Fibroblast of skin of left biceps (primary cell): ENCODE results near the gene PCDHGA3.
"Not testable (repeated sequence)": the region's sequence is repeated elsewhere in the genome, so short reads cannot be mapped to it uniquely, and the experiment has no call there.

Experiments used
- DNase-seq, 2 experiments: peaks; one replicate each; pipeline ENCODE4 v3.0.0-alpha.2; 2013; ENCODE audit warnings: low read depth in 2 of 2

The PCDHGA3 gene

GRCh38 chr5:141343242-141343952, at the start of gene PCDHGA3:
Gene PCDHGA3, plus strand, starts transcription at chr5:141343829. Its CDS starts 205 bp downstream, at chr5:141344034.
- no peak for DNase-seq

DNA sequence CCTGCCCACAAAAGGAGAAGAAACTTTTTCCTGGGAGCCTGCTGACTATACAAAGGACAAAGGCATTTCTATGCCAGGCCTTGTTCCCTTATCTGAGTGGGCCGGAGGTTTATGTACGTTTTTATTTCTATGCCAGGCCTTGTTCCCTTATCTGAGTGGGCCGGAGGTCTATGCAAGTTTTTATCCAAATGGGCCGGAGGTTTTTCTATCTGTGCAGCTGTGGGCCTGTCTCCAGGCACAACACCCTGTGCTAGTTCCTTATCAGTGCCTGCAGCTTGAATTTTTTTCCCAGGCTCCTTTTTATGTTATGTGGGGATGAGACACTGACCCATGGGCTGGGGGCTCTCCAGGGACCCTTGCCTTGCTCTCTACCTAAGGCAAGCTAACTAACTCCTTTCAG, 45.3 kb upstream of the PCDHGA3 start:
- no peak for DNase-seq

- DNase-seq, result no peak
These were observed 39.9 kb upstream of the PCDHGA3 start, which contains the start of gene SLC25A2 for GRCh38 chr5:141303756-141304155. Gene SLC25A2, minus strand, starts transcription at chr5:141304049. Its CDS starts 184 bp downstream, at chr5:141303865.

GRCh38 chr5:141306630-141307029, 37.0 kb upstream of the PCDHGA3 start:
- DNase-seq, result no peak

DNA sequence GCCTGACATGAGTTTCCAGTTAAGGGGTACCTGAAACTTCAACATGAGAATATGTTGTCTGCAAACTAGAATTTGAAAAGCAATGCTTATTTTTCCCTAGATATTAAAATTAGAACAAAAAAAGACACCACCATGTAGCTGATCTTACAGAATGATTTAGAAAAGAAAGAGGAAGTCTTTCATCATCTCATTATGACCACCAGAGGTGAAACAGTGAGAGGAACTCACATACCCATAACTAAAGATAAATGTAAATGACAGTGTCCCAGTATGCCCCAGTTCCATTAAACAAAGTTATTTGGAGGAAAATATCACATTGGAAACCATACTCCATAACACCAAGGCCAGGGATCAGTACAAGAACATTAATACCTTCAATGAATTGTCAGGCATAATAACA, 29.9 kb upstream of the PCDHGA3 start:
- no peak for DNase-seq

GRCh38 chr5:141316963-141317362, 26.7 kb upstream of the PCDHGA3 start:
- not testable (repeated sequence) for DNase-seq

DNA sequence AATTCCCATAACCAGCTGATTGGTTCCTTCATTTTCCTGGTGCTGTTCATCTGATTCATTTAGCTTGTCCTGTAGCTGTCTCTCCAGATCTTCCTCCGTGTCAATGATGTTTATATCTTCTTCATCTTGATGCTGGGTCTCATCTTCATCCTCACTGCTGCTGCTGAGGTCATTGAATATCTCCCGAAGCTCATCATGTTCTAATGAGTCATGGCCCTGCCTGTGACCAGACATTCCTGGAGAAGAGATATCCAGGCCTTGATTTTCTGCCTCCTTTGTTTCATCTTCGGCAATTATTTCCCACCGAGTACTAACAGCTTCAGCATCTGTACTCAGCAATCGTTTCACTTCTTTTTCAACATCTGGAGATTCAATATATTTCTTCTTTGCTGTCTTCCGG, 24.4 kb upstream of the PCDHGA3 start:
- DNase-seq, result no peak

- DNase-seq, result no peak
These were observed 23.9 kb upstream of the PCDHGA3 start for GRCh38 chr5:141319699-141320098.

DNA sequence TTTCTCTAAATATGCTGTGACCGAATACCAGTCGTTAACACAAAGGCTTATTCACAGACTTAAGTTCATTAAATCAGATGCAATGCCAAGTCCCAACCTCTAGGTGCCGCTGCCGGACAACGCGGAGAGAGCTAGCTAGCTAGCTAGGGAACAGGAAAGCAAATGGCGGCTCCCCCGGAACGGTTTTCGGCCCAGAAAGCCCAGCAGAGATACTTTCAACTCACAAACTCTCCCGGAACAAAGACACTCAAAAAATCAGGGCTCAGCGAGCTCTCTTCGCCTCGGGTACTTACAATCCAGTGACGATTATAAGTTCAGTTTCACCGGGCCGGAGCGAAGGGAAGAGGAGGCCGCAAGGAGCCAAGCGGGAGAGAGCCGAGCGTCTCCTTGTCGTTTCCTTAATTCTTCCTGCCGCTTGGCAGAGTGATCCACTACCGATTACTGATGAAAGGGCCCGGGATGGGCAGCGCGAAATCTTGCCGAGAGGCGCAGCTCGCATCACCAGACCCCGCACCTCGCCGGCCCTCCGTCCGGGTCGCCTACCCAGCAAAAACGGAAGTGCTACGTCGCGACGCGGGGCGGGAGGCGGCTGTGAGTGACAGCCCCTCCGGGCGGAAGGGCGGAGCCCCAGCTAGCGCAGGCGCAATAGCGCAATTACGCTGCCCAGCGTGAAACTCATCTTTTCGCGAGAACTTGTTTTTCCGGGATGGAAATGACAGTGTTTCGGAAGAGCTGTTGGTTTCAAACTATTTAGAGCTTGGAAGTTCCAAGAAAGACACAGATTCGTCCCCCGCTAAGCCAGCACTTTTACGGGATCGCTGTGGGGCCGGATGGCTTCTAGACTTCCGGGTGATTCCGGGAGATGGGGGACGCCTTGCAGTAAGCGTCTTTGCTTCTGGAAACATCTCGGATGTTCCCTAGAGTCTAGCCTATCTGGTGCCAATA, 23.1 kb upstream of the PCDHGA3 start, which contains the start of gene TAF7:
TAF7 (minus strand) TSS at position 560 of the 945 bp plus-strand sequence. CDS start 740 bp downstream, outside the sequence.
- peak; percentile 79 to 81 for DNase-seq

DNA sequence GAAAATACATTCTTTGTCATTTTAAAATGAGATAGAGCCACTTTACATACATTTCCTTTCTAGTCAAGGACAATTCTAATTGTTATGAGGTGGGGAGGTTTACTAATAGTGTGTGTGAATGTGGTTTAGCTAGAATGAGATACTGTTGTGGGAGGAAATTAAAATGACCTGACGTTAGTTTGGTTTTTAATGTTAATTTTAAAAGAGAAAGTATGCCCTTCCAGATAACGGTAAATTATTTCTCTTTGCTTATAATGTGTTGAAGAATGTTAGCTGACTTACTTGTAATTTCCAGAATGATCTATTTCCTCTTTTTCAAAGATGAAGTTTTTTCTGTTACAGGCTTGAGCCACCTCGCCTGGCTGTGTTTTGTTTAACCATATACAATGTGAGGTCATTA, 21.4 kb upstream of the PCDHGA3 start:
- no peak for DNase-seq

DNA sequence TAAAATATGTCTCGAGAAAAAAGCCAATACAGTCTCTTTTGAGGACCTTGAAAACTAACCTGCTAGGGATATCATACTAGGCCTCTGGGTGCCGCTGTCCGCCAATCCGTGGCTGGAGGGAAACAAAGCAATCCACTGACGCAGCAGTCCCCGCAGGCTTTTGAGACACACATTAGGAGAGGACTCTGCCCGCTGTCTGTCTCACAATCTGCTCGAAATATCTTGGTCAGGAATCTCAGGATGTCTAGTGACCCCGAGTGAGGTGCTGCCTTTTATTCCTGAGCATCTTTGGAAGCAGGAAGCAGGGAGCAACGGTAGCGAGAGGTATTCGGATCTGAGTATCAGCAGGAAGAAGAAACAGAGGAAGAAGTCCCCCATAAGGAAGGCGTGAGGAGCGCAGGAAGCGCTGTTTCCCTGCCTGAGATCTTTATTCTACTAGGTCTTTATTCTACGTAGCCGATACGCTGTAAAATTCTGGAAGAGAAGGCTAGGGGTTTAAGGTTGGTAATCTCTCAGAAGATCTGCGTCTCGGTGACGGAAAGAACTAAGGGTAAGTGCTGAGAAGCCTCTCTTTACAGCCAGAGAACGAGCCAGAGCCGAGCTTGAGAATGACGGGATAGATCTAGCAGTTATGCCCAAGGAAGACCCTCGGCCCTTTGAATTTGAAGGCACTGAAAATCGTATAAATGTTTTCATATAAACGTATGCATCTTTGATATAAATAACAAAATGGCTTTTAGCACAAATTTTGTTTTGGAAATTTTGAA, 17.4 kb upstream of the PCDHGA3 start:
- DNase-seq, result no peak

DNA sequence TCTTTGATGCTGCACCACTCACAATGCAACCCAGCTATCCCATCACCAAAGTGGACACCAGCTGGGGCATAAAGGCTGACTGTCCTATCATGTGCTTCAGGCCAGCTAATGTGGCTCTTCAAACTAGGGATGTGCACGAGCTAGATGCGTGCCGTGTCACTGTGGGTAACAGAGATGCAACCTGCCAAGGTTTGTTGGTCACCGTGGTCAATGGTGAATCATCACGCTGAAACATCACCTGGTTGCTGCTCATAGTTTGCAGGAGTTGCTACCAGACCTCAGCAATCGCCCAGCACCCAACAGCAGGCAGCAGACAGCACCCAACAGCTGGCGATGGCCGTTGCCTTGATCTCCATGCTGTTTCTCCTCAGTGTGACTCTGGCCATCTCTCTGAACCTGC, 15.4 kb upstream of the PCDHGA3 start:
- DNase-seq, result no peak

DNA sequence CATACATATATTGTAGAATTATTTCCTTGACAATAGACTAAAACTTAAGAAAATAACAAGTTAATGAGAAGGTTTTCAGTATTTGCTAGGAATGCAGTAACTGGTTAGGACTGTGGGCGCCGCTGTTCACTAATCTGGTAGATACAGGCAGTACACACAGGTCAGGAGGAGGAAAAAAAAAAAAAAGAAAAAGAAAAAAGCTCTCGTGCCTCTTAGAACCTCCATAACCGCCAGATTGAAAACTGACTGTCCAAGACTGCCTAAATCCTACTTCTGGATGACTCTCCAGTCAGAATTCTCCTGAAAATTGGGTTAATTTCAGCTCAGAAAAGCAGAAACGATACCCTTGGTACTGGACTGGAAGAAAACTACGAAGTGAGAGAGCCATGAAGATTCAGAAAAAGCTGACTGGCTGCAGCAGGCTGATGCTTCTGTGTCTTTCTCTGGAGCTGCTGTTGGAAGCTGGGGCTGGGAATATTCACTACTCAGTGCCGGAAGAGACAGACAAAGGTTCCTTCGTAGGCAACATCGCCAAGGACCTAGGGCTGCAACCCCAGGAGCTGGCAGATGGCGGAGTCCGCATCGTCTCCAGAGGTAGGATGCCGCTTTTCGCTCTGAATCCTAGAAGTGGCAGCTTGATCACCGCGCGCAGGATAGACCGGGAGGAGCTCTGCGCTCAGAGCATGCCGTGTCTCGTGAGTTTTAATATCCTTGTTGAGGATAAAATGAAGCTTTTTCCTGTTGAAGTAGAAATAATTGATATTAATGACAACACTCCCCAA, 13.1 kb upstream of the PCDHGA3 start, which contains the start of gene PCDHGA1:
PCDHGA1 (plus strand) TSS at position 216 of the 782 bp plus-strand sequence.
- no peak for DNase-seq

- DNase-seq, result not testable (repeated sequence)
These were observed 11.1 kb upstream of the PCDHGA3 start for GRCh38 chr5:141332571-141332970.

- DNase-seq, result no peak
These were observed 4.9 kb upstream of the PCDHGA3 start, which contains the start of gene PCDHGA2 for GRCh38 chr5:141338538-141339306. Gene PCDHGA2, plus strand, starts transcription at chr5:141338760.

DNA sequence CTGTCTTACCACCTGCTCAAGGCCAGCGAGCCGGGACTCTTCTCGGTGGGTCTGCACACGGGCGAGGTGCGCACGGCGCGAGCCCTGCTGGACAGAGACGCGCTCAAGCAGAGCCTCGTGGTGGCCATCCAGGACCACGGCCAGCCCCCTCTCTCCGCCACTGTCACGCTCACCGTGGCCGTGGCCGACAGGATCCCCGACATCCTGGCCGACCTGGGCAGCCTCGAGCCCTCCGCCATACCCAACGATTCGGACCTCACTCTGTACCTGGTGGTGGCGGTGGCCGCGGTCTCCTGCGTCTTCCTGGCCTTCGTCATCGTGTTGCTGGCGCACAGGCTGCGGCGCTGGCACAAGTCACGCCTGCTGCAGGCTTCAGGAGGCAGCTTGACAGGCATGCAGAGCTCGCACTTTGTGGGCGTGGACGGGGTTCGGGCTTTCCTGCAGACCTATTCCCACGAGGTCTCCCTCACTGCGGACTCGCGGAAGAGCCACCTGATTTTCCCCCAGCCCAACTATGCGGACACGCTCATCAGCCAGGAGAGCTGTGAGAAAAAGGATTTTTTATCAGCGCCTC, 2.8 kb upstream of the PCDHGA3 start:
- not testable (repeated sequence) for DNase-seq

- DNase-seq, result no peak
These were observed 856 bp upstream of the PCDHGA3 start for GRCh38 chr5:141342773-141343172.

- DNase-seq, result no peak
These were observed 379 bp downstream of the PCDHGA3 start for GRCh38 chr5:141343953-141344463.

DNA sequence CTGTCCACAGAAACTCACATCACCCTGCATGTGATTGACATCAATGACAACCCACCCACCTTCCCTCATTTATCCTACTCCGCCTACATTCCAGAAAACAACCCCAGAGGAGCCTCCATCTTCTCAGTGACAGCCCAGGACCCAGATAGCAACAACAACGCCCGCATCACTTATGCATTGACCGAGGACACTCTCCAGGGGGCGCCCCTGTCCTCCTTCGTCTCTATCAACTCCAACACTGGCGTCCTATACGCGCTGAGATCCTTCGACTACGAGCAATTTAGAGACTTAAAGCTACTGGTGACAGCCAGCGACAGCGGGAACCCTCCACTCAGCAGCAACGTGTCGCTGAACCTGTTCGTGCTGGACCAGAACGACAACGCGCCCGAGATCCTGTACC, 1.7 kb downstream of the PCDHGA3 start:
- DNase-seq, result no peak
